HEK293 (cell line): ENCODE measurements around the gene EFCAB6.

ENCODE experiments used
- CTCF ChIA-PET: fragments of 350-600 bp; formaldehyde crosslinking; extraction: SDS; loops from one replicate; lab custom pipeline; 2021; ENCODE audit warnings: antibody characterized with exemption; lab: Yijun Ruan, JAX
- POLR2A ChIA-PET: fragments of 300-600 bp; formaldehyde crosslinking; extraction: SDS; loops from one replicate; lab custom pipeline; 2020; ENCODE audit warnings: antibody characterized with exemption, inconsistent platforms; lab: Yijun Ruan, JAX
- H3K27ac ChIP-seq: fragments of 200-500 bp; sonication (Bioruptor generic); 2 replicates; pipeline ENCODE4 v1.5.1; 2014; ENCODE audit warnings: low read depth, low read length, control low read depth, inconsistent platforms; ENCODE audit errors: extremely low read depth
- H3K36me3 ChIP-seq, 2 experiments: fragments of 200-500 bp in 1 of 2; sonication (Bioruptor generic) in 1 of 2; 1 replicate in 1 of 2; 2 replicates in 1 of 2; pipeline ENCODE4 v1.5.1; 2014 to 2017; ENCODE audit warnings: inconsistent platforms in 2 of 2, low read length in 2 of 2; ENCODE audit not compliant: control insufficient read depth in 2 of 2, insufficient read depth in 1 of 2
- H3K4me1 ChIP-seq: fragments of 200-500 bp; sonication (Bioruptor generic); 2 replicates; pipeline ENCODE4 v1.5.1; 2014; ENCODE audit warnings: mild to moderate bottlenecking, low read length, inconsistent platforms; ENCODE audit not compliant: control insufficient read depth, insufficient read depth
- H3K4me3 ChIP-seq: 2 replicates; pipeline ENCODE4 v1.5.1; 2011; ENCODE audit warnings: low read depth, mild to moderate bottlenecking, control low read depth, low read length, moderate library complexity
- H3K9me3 ChIP-seq: fragments of 200-500 bp; sonication (Bioruptor generic); 2 replicates; pipeline ENCODE4 v1.5.1; 2014; ENCODE audit warnings: low read depth, low read length, inconsistent platforms; ENCODE audit not compliant: control insufficient read depth, insufficient read depth
- BCL11A ChIP-seq: fragments of 450-650 bp; formaldehyde crosslinking; IDR thresholded peaks from 2 replicates; pipeline ENCODE4 v1.5.1; 2016; ENCODE audit warnings: low read depth, missing biosample characterization, missing genetic modification characterization
- KLF10 ChIP-seq: fragments of 450-650 bp; IDR thresholded peaks from 2 replicates; pipeline ENCODE4 v1.5.1; 2018; ENCODE audit warnings: missing biosample characterization, mild to moderate bottlenecking, missing genetic modification characterization
- OSR2 ChIP-seq: fragments of 450-650 bp; formaldehyde crosslinking; IDR thresholded peaks from 2 replicates; pipeline ENCODE4 v1.5.1; 2016; ENCODE audit warnings: missing biosample characterization, missing genetic modification characterization
- PRDM1 ChIP-seq: fragments of 450-650 bp; formaldehyde crosslinking; IDR thresholded peaks from 2 replicates; pipeline ENCODE4; 2016; ENCODE audit warnings: missing biosample characterization, missing genetic modification characterization
- SCRT1 ChIP-seq: fragments of 450-650 bp; formaldehyde crosslinking; IDR thresholded peaks from 2 replicates; pipeline ENCODE4 v1.5.1; 2016; ENCODE audit warnings: missing biosample characterization, missing genetic modification characterization, borderline replicate concordance
- ZFHX2 ChIP-seq: fragments of 450-650 bp; formaldehyde crosslinking; conservative IDR thresholded peaks from 2 replicates; pipeline ENCODE4 v1.5.1; 2016; ENCODE audit warnings: missing biosample characterization, missing genetic modification characterization
- ZFP37 ChIP-seq: fragments of 450-650 bp; formaldehyde crosslinking; IDR thresholded peaks from 2 replicates; pipeline ENCODE4 v1.5.1; 2016; ENCODE audit warnings: missing biosample characterization, missing genetic modification characterization
- ZNF114 ChIP-seq: fragments of 450-650 bp; formaldehyde crosslinking; IDR thresholded peaks from 2 replicates; pipeline ENCODE4 v1.5.0; 2017; ENCODE audit warnings: missing biosample characterization, missing genetic modification characterization
- ZNF24 ChIP-seq: fragments of 450-650 bp; formaldehyde crosslinking; IDR thresholded peaks from 2 replicates; pipeline ENCODE4 v1.5.1; 2016; ENCODE audit warnings: missing biosample characterization, missing genetic modification characterization
- ZNF394 ChIP-seq: fragments of 450-650 bp; formaldehyde crosslinking; IDR thresholded peaks from 2 replicates; pipeline ENCODE4 v1.5.1; 2016; ENCODE audit warnings: missing biosample characterization, missing genetic modification characterization, mild to moderate bottlenecking, moderate library complexity, borderline replicate concordance
- ZNF416 ChIP-seq: fragments of 450-650 bp; formaldehyde crosslinking; IDR thresholded peaks from 2 replicates; pipeline ENCODE4 v1.5.1; 2016; ENCODE audit warnings: missing biosample characterization, missing genetic modification characterization
- ZNF423 ChIP-seq: fragments of 450-650 bp; formaldehyde crosslinking; IDR thresholded peaks from 2 replicates; pipeline ENCODE4 v1.5.1; 2016; ENCODE audit warnings: missing biosample characterization, missing genetic modification characterization
- ZNF560 ChIP-seq: fragments of 450-650 bp; formaldehyde crosslinking; IDR thresholded peaks from 2 replicates; pipeline ENCODE4 v1.5.1; 2017; ENCODE audit warnings: missing biosample characterization, missing genetic modification characterization, borderline replicate concordance
- ZNF701 ChIP-seq: fragments of 450-650 bp; formaldehyde crosslinking; IDR thresholded peaks from 2 replicates; pipeline ENCODE4 v1.5.1; 2016; ENCODE audit warnings: missing biosample characterization, missing genetic modification characterization
- ZNF785 ChIP-seq: fragments of 450-650 bp; formaldehyde crosslinking; IDR thresholded peaks from 2 replicates; pipeline ENCODE4 v1.5.1; 2016; ENCODE audit warnings: missing biosample characterization, missing genetic modification characterization
- TF ChIP-seq, protein P1 (sequence below): fragments of 450-650 bp; formaldehyde crosslinking; IDR thresholded peaks from 2 replicates; pipeline ENCODE4 v1.5.1; 2016; ENCODE audit warnings: missing biosample characterization, missing genetic modification characterization
- TF ChIP-seq, protein P2 (sequence below): IDR thresholded peaks from 2 replicates; pipeline ENCODE4 v1.6.1; 2011; ENCODE audit warnings: mild to moderate bottlenecking, low read depth, low read length, borderline replicate concordance
- TF ChIP-seq, protein P3 (sequence below): fragments of 450-650 bp; formaldehyde crosslinking; IDR thresholded peaks from 2 replicates; pipeline ENCODE4 v1.5.1; 2016; ENCODE audit warnings: missing biosample characterization, missing genetic modification characterization, low read depth
- TF ChIP-seq, protein P4 (sequence below): sonication (generic); formaldehyde crosslinking; IDR thresholded peaks from 2 replicates; pipeline ENCODE4 v1.8.1; 2022; ENCODE audit warnings: mild to moderate bottlenecking, moderate library complexity, missing genetic modification reagents
- TF ChIP-seq, protein P5 (sequence below): fragments of 450-650 bp; formaldehyde crosslinking; IDR thresholded peaks from 2 replicates; pipeline ENCODE4 v1.5.1; 2016; ENCODE audit warnings: missing biosample characterization, missing genetic modification characterization
- TF ChIP-seq, protein P6 (sequence below): fragments of 450-650 bp; formaldehyde crosslinking; conservative IDR thresholded peaks from 2 replicates; pipeline ENCODE4 v1.5.1; 2016; ENCODE audit warnings: low read depth, missing biosample characterization, missing genetic modification characterization

Gene EFCAB6

DNA sequence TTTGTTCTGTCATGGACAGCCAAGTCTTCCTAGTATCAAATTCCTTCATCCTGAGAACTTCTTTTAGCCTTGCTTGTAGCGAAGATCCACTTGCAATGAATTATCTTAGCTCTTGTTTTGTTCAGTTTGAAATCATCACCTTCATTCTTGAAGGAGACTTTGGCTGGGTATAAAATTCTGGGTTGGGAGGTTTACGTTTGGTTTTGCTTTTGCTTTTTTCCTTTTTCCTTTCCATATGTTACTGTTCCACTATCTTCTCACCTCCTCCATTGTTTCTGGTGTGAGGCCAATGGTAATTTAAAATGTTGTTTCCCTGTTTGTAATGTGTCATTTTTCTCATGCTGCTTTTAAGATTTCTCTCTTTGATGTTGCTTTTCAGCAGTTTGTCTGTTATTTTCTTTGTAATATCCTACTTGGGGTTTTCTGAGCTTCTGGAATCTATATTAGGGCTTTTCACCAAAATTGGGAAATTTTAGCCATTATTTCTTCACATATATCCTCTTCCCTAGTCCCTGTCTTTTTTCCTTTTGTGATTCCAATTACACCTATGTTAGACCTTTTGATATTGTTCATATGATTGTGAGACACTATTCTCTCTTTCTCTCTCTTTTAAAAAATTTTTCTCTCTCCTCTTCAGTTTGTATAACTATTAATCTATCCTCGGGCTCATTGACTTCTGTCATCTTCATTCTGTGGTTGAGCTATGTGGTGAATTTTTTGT is 172.7 kb downstream of the EFCAB6 start (continued):
- TF ChIP-seq, protein P1, sequence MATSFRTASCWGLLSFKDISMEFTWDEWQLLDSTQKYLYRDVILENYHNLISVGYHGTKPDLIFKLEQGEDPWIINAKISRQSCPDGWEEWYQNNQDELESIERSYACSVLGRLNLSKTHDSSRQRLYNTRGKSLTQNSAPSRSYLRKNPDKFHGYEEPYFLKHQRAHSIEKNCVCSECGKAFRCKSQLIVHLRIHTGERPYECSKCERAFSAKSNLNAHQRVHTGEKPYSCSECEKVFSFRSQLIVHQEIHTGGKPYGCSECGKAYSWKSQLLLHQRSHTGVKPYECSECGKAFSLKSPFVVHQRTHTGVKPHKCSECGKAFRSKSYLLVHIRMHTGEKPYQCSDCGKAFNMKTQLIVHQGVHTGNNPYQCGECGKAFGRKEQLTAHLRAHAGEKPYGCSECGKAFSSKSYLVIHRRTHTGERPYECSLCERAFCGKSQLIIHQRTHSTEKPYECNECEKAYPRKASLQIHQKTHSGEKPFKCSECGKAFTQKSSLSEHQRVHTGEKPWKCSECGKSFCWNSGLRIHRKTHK (tag by site-specific recombination), result no peak
- TF ChIP-seq, protein P2, sequence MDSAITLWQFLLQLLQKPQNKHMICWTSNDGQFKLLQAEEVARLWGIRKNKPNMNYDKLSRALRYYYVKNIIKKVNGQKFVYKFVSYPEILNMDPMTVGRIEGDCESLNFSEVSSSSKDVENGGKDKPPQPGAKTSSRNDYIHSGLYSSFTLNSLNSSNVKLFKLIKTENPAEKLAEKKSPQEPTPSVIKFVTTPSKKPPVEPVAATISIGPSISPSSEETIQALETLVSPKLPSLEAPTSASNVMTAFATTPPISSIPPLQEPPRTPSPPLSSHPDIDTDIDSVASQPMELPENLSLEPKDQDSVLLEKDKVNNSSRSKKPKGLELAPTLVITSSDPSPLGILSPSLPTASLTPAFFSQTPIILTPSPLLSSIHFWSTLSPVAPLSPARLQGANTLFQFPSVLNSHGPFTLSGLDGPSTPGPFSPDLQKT, result no peak
- no peak for TF ChIP-seq ZFP37 (tag by site-specific recombination)
- TF ChIP-seq ZNF785 (tag by site-specific recombination), result no peak

DNA sequence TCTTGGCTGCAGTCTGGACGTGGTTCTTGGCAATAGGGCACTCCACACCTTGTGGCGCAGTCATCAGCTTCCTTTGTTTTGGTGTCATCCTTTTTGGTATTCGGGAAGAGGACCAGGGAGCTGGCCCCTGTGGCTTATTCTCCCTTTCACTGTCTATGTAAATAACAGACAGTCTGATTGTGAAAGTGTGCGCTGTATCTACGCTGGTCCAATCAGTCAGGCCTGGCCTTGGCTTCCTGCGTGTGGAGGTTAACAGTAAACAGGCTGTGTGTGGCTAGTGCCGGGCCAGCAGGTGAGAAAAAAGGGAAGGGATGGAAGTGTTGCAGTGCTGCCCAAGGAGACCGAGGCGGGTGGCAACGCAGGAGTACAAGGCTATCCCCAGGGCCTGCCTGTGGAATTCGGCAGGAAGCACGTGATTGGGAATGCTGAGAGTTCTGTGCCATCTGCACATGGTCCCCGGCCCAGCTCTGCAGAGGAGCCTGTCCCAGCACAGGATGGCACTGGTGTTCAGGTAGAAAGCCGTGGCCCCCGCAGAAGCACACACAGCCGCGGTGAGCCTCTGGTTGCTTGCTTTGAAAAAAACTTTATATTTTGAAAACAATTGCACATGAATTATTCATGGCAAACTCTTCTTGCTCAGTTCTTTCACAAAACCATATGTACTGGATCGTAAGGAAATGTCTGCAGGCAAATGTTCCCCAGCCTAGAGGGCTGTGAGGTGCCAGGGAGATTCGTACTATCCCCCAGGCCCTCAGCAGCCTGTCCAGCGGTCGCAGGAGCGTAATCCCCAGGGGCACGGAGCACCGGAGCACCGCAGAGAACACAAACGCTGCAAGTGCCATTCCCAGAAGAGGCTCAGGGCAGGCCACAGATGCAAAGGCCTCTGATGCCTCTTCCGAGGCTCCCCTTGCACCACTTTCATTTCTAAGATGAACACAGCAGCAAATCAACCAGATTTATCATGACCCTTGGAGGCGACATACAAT is 174.5 kb downstream of the EFCAB6 start:
- TF ChIP-seq SCRT1 (tag by site-specific recombination), result no peak
- no peak for TF ChIP-seq ZFHX2 (tag by site-specific recombination)
- no peak for TF ChIP-seq OSR2 (tag by site-specific recombination)
- TF ChIP-seq ZNF423, result no peak
- no peak for TF ChIP-seq ZNF114 (tag by site-specific recombination)
- no peak for TF ChIP-seq BCL11A
- TF ChIP-seq ZNF394 (tag by site-specific recombination), result no peak
- Histone ChIP-seq H3K36me3 (no peaks in the 10 kb centered on the region), H3K4me3 (no peak overlapping the region), H3K4me1 (no peaks in the 10 kb centered on the region), H3K9me3 (0 out of 2 replicates have a peak, but pooled peaks cover 2% of the 10 kb centered on the region), H3K27ac (no peak overlapping the region)
- CTCF ChIA-PET, result no interaction called here
- POLR2A ChIA-PET, result no interaction called here

DNA sequence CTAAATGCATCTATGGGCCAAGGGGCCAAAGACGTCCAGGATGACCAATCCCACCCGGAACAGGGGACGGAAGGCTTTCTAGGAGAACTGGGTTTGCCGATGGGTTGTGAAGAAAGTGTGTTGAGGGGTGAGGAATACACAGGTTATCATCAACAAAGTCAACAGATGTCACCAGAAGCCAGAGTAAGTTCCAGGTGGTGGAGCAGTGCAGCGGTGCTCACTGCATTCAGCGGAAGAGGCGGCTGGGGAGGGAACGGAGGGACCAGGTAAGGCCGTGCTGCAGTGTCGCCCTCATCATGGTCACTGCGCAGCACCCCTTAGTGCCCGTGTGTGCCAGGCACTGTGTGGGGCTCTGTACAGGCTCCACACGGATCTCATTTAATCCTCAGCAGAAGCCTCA is 176.0 kb downstream of the EFCAB6 start:
- ChIA-PET POLR2A (no interaction called here), CTCF (no interaction called here)
- H3K4me1 ChIP-seq, result no peaks in the 10 kb centered on the region
- H3K27ac ChIP-seq, result no peak overlapping the region
- 0 out of 2 replicates have a peak, but pooled peaks cover 2% of the 10 kb centered on the region for H3K9me3 ChIP-seq
- no peaks in the 10 kb centered on the region for H3K36me3 ChIP-seq
- H3K4me3 ChIP-seq, result no peak overlapping the region
- TF ChIP-seq ZNF24 (no peak), ZNF701 (tag by site-specific recombination) (no peak), PRDM1 (tag by site-specific recombination) (no peak), ZNF560 (tag by site-specific recombination) (no peak), ZNF416 (tag by site-specific recombination) (no peak), KLF10 (no peak)
- TF ChIP-seq, protein P3, sequence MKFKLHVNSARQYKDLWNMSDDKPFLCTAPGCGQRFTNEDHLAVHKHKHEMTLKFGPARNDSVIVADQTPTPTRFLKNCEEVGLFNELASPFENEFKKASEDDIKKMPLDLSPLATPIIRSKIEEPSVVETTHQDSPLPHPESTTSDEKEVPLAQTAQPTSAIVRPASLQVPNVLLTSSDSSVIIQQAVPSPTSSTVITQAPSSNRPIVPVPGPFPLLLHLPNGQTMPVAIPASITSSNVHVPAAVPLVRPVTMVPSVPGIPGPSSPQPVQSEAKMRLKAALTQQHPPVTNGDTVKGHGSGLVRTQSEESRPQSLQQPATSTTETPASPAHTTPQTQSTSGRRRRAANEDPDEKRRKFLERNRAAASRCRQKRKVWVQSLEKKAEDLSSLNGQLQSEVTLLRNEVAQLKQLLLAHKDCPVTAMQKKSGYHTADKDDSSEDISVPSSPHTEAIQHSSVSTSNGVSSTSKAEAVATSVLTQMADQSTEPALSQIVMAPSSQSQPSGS (tag by site-specific recombination), result no peak
- TF ChIP-seq, protein P4, sequence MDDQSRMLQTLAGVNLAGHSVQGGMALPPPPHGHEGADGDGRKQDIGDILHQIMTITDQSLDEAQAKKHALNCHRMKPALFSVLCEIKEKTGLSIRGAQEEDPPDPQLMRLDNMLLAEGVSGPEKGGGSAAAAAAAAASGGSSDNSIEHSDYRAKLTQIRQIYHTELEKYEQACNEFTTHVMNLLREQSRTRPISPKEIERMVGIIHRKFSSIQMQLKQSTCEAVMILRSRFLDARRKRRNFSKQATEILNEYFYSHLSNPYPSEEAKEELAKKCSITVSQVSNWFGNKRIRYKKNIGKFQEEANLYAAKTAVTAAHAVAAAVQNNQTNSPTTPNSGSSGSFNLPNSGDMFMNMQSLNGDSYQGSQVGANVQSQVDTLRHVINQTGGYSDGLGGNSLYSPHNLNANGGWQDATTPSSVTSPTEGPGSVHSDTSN (CRISPR knock-in tag), result no peak
- TF ChIP-seq, protein P5, sequence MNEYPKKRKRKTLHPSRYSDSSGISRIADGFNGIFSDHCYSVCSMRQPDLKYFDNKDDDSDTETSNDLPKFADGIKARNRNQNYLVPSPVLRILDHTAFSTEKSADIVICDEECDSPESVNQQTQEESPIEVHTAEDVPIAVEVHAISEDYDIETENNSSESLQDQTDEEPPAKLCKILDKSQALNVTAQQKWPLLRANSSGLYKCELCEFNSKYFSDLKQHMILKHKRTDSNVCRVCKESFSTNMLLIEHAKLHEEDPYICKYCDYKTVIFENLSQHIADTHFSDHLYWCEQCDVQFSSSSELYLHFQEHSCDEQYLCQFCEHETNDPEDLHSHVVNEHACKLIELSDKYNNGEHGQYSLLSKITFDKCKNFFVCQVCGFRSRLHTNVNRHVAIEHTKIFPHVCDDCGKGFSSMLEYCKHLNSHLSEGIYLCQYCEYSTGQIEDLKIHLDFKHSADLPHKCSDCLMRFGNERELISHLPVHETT (tag by site-specific recombination), result no peak
- TF ChIP-seq, protein P6, sequence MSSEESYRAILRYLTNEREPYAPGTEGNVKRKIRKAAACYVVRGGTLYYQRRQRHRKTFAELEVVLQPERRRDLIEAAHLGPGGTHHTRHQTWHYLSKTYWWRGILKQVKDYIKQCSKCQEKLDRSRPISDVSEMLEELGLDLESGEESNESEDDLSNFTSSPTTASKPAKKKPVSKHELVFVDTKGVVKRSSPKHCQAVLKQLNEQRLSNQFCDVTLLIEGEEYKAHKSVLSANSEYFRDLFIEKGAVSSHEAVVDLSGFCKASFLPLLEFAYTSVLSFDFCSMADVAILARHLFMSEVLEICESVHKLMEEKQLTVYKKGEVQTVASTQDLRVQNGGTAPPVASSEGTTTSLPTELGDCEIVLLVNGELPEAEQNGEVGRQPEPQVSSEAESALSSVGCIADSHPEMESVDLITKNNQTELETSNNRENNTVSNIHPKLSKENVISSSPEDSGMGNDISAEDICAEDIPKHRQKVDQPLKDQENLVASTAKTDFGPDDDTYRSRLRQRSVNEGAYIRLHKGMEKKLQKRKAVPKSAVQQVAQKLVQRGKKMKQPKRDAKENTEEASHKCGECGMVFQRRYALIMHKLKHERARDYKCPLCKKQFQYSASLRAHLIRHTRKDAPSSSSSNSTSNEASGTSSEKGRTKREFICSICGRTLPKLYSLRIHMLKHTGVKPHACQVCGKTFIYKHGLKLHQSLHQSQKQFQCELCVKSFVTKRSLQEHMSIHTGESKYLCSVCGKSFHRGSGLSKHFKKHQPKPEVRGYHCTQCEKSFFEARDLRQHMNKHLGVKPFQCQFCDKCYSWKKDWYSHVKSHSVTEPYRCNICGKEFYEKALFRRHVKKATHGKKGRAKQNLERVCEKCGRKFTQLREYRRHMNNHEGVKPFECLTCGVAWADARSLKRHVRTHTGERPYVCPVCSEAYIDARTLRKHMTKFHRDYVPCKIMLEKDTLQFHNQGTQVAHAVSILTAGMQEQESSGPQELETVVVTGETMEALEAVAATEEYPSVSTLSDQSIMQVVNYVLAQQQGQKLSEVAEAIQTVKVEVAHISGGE (tag by site-specific recombination), result no peak
